Fibroblast of lung (primary cell): ENCODE measurements around the gene NAXD. TPM values are rescaled to one million over a fixed set of nuclear protein-coding genes. Genes with fewer than 3 reads are reported as not detected.

Experiments used
- DNase-seq, 2 donors: peaks; one replicate each; pipeline versions ENCODE4 v3.0.0 to v3.0.0-alpha.2; 2010; ENCODE audit warnings: low read depth in 2 of 2
- H2AFZ ChIP-seq: 2 replicates; pipeline ENCODE4 v1.5.1; 2012; ENCODE audit warnings: low read length, control low read depth, inconsistent platforms
- H3K27ac ChIP-seq: 2 replicates; pipeline ENCODE4 v1.5.1; 2011; ENCODE audit warnings: low read length, control low read depth; ENCODE audit not compliant: insufficient read depth
- H3K27me3 ChIP-seq: 2 replicates; pipeline ENCODE4 v1.5.1; 2011; ENCODE audit warnings: mild to moderate bottlenecking, low read length; ENCODE audit not compliant: control insufficient read depth, insufficient read depth
- H3K36me3 ChIP-seq: 2 replicates; pipeline ENCODE4 v1.5.1; 2011; ENCODE audit warnings: low read length; ENCODE audit not compliant: control insufficient read depth, insufficient read depth
- H3K4me1 ChIP-seq: 2 replicates; pipeline ENCODE4 v1.5.1; 2011; ENCODE audit warnings: low read length; ENCODE audit not compliant: control insufficient read depth, insufficient read depth; ENCODE audit errors: extremely low read depth
- H3K4me2 ChIP-seq: 2 replicates; pipeline ENCODE4 v1.5.1; 2011; ENCODE audit warnings: low read length, control low read depth; ENCODE audit not compliant: insufficient read depth; ENCODE audit errors: extremely low read depth
- H3K4me3 ChIP-seq, 4 experiments: fragments of 200-600 bp in 1 of 4; sonication (generic) in 1 of 4; replicated peaks in 1 of 4; 2 replicates each; pipeline ENCODE4 v1.5.1; 2011 to 2016; ENCODE audit warnings: low read length in 4 of 4, low read depth in 3 of 4, mild to moderate bottlenecking in 3 of 4, control low read depth in 2 of 4, inconsistent platforms in 1 of 4, mixed read lengths in 1 of 4; ENCODE audit not compliant: insufficient read depth in 1 of 4; ENCODE audit errors: control extremely low read depth in 1 of 4
- H3K79me2 ChIP-seq: 2 replicates; pipeline ENCODE4 v1.5.1; 2012; ENCODE audit warnings: mild to moderate bottlenecking, low read length, inconsistent platforms; ENCODE audit not compliant: control insufficient read depth, insufficient read depth
- H3K9ac ChIP-seq: 2 replicates; pipeline ENCODE4 v1.5.1; 2011; ENCODE audit warnings: mild to moderate bottlenecking, low read length, control low read depth; ENCODE audit not compliant: insufficient read depth
- H3K9me3 ChIP-seq: 2 replicates; pipeline ENCODE4 v1.5.1; 2012; ENCODE audit warnings: low read depth, low read length; ENCODE audit not compliant: control insufficient read depth, insufficient read depth
- H4K20me1 ChIP-seq: 2 replicates; pipeline ENCODE4 v1.5.1; 2011; ENCODE audit warnings: low read length; ENCODE audit not compliant: control insufficient read depth, insufficient read depth; ENCODE audit errors: extremely low read depth
- EZH2 ChIP-seq: IDR thresholded peaks from 2 replicates; pipeline ENCODE4 v1.5.1; 2012; ENCODE audit warnings: low read length, control low read depth, mild to moderate bottlenecking; ENCODE audit errors: missing control alignments
- polyA plus RNA-seq, 2 donors: library from polyadenylated mRNA; depleted of rRNA in 1 of 2; stranded (reverse) in 1 of 2; unstranded in 1 of 2; fragments of >200 nt; gene quantifications; 2 replicates each; pipeline ENCODE4 v1.2.1, GENCODE V29; 2011 to 2012; ENCODE audit warnings: missing spikeins in 1 of 2
- total RNA-seq: library from RNA; depleted of rRNA; stranded (reverse); fragments of >200 nt; gene quantifications from 2 replicates; pipeline ENCODE4 v1.2.1, GENCODE V29; 2014
- TF ChIP-seq, protein P1 (sequence below), 2 donors: IDR thresholded peaks in 1 of 2; conservative IDR thresholded peaks in 1 of 2; 1 replicate in 1 of 2; 2 replicates in 1 of 2; pipeline ENCODE4 v1.5.1; 2011 to 2012; ENCODE audit warnings: low read length in 2 of 2, control low read depth in 1 of 2, inconsistent platforms in 1 of 2, low read depth in 1 of 2, mild to moderate bottlenecking in 1 of 2

Gene NAXD
- total and polyA plus RNA-seq, 2 donors (not counting 1 experiment from before 2014, with no cell fraction given) = 22.4 to 34.0 TPM

DNA sequence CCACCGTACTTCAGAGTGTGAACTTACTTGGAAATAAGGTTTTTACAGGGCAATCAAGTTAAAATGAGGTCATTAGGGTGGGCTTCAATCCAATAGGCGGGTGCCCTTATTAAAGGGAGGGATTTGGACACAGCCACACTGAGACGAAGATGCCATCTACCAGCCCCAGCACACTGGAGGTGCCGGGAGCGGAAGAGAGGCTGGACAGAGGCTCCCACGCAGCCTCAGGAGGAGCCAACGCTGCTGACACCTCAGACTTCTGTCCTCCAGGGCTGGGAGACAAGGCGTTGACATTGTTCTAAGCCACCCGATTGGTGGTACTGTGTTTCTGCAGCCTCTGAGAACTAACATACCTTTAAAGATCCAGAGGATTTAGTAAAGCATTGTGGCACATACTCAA lies 41.2 kb upstream of the NAXD start:
- H2AFZ ChIP-seq = no peak overlapping the region

DNA sequence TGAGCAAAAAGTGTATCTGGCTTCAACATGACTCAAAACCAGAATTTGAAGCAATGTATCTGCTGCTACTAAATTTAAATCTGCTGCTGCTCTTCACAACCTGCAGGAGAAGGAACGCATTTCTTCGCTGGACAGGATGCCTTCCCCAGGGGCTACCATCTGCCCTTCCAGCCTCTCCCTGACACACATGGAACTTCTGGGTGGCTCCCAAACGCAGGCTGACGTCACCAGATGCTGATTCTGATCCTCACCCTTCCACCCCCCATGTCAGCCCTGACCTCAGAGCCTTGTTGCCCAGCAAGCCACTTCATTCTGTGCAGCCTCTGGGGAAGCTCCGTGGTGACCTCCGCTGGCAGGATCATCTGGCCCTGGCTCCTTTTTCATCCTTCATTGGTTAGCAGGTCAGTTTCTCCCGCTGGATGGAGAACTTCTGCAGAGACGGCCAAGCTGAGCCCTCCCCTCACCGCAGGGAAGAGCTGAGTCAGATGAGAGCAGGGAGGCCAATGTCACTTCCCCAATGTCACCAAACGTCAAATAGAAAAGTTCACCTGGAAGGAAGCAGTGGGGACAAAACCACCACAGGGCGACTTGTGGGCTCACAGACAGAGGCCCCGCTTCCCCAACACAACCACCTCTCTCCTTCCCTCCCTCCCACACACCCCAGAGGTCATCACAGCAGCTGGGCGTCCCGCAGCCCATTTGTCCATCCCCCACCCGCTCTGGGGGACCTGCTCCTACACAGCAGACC lies 39.8 kb upstream of the NAXD start:
- Histone ChIP-seq H3K36me3 (no peaks in the 10 kb centered on the region), H3K27me3 (peaks cover 20% of the 10 kb centered on the region), H3K79me2 (no peaks in the 10 kb centered on the region), H3K4me2 (no peak overlapping the region), H3K9me3 (no peaks in the 10 kb centered on the region), H3K4me1 (no peaks in the 10 kb centered on the region), H3K27ac (no peak overlapping the region), H3K4me3 (no peak overlapping the region), H2AFZ (no peak overlapping the region), H4K20me1 (no peaks in the 10 kb centered on the region), H3K9ac (no peak overlapping the region)
- no peak for TF ChIP-seq EZH2
- TF ChIP-seq, protein P1, sequence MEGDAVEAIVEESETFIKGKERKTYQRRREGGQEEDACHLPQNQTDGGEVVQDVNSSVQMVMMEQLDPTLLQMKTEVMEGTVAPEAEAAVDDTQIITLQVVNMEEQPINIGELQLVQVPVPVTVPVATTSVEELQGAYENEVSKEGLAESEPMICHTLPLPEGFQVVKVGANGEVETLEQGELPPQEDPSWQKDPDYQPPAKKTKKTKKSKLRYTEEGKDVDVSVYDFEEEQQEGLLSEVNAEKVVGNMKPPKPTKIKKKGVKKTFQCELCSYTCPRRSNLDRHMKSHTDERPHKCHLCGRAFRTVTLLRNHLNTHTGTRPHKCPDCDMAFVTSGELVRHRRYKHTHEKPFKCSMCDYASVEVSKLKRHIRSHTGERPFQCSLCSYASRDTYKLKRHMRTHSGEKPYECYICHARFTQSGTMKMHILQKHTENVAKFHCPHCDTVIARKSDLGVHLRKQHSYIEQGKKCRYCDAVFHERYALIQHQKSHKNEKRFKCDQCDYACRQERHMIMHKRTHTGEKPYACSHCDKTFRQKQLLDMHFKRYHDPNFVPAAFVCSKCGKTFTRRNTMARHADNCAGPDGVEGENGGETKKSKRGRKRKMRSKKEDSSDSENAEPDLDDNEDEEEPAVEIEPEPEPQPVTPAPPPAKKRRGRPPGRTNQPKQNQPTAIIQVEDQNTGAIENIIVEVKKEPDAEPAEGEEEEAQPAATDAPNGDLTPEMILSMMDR (conservative IDR thresholded peaks at IDR 0.05 in 1 of 2, IDR thresholded peaks at IDR 0.05 in 1 of 2; ENCODE audit: low read depth in 1 of 2, low read length in 2 of 2) = no peak
- DNase-seq = peak; percentile 9 to 59

More for the DNA sequence above, 41.2 kb upstream of the NAXD start:
- Histone ChIP-seq H3K9me3 (no peaks in the 10 kb centered on the region), H3K4me3 (no peak overlapping the region), H3K27ac (no peak overlapping the region), H3K4me2 (no peak overlapping the region), H4K20me1 (no peaks in the 10 kb centered on the region), H3K36me3 (no peaks in the 10 kb centered on the region), H3K9ac (no peak overlapping the region), H3K4me1 (no peaks in the 10 kb centered on the region), H3K27me3 (peaks cover 20% of the 10 kb centered on the region), H3K79me2 (no peaks in the 10 kb centered on the region)
- no peak for DNase-seq
- TF ChIP-seq, protein P1 (conservative IDR thresholded peaks at IDR 0.05 in 1 of 2, IDR thresholded peaks at IDR 0.05 in 1 of 2; ENCODE audit: low read depth in 1 of 2, low read length in 2 of 2) = no peak
- no peak for TF ChIP-seq EZH2

DNA sequence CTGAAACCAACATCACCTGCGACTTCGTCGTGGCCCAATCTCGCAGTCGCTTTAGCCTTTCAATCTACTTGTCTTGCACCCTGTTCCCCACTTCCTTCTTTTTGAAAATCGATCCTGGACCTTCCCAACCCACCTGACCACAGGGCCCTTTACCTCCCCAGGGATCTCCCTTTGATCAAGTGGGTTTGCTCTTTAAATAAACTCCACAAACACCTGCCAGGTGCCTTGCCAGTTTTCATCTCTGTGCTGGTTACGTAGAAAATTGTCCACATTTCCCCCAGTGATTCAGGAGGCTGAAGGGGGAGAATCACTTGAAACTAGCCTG lies 39.3 kb upstream of the NAXD start:
- TF ChIP-seq EZH2 = no peak
- TF ChIP-seq, protein P1 (conservative IDR thresholded peaks at IDR 0.05 in 1 of 2, IDR thresholded peaks at IDR 0.05 in 1 of 2; ENCODE audit: low read depth in 1 of 2, low read length in 2 of 2) = no peak
- H3K27ac ChIP-seq = no peak overlapping the region
- H3K4me2 ChIP-seq = no peak overlapping the region
- no peaks in the 10 kb centered on the region for H3K4me1 ChIP-seq
- H3K9me3 ChIP-seq = no peaks in the 10 kb centered on the region
- H4K20me1 ChIP-seq = no peaks in the 10 kb centered on the region
- H3K36me3 ChIP-seq = no peaks in the 10 kb centered on the region
- no peak overlapping the region for H2AFZ ChIP-seq
- DNase-seq = no peak
- H3K9ac ChIP-seq = no peak overlapping the region
- peaks cover 20% of the 10 kb centered on the region for H3K27me3 ChIP-seq
- H3K79me2 ChIP-seq = no peaks in the 10 kb centered on the region
- no peak overlapping the region for H3K4me3 ChIP-seq
